Left ventricle myocardium inferior (tissue), 1 donor: ENCODE measurements around the gene CDK9. TPM values are rescaled to one million over a fixed set of nuclear protein-coding genes. Genes with fewer than 3 reads are reported as not detected.

Experiments
- DNase-seq: peaks from one replicate; pipeline ENCODE4 v3.0.0-alpha.2; 2020
- H3K27ac ChIP-seq: fragments of 200-600 bp; replicated peaks from 2 replicates; pipeline ENCODE4 v1.8.0; 2021
- H3K27me3 ChIP-seq: fragments of 200-600 bp; 2 replicates; pipeline ENCODE4 v1.8.0; 2021; ENCODE audit warnings: low read depth
- H3K36me3 ChIP-seq: fragments of 200-600 bp; 2 replicates; pipeline ENCODE4 v1.8.0; 2021
- H3K4me1 ChIP-seq: fragments of 200-600 bp; 2 replicates; pipeline ENCODE4 v1.8.0; 2021
- H3K4me3 ChIP-seq: fragments of 200-600 bp; 2 replicates; pipeline ENCODE4 v1.8.0; 2021; ENCODE audit warnings: mild to moderate bottlenecking, moderate library complexity
- H3K9me3 ChIP-seq: fragments of 200-600 bp; replicated peaks from 2 replicates; pipeline ENCODE4 v1.8.0; 2021
- intact Hi-C: fragments of 100-400 bp; cut with micrococcal nuclease; formaldehyde crosslinking; loops from one replicate; pipeline ENCODE4 v1.11.0; 2022
- total RNA-seq: library from RNA; stranded (reverse); fragmentation: NEBNext Ultra II Directional; extraction: Animal tissue kit (Norgen Biotek cat#: 25700); gene quantifications from one replicate; pipeline ENCODE4 v1.2.1, GENCODE V29; 2021
- TF ChIP-seq, protein P1 (sequence below): fragments of 200-600 bp; IDR thresholded peaks from 2 replicates; pipeline ENCODE4 v1.8.0; 2021; ENCODE audit warnings: antibody characterized with exemption, mild to moderate bottlenecking, borderline replicate concordance
- donor health status: DM: no; HTN: yes; CAD: no; lungs with severe emphysema.

The CDK9 gene
- total RNA-seq, 1 donor from 2014 or later: 46.4 TPM

- H3K4me1 ChIP-seq: peaks cover 36% of the 10 kb centered on the region
- no peak for DNase-seq
- H3K27ac ChIP-seq: peak overlapping the region; percentile 50
- peaks cover 96% of the 10 kb centered on the region for H3K36me3 ChIP-seq
- intact Hi-C loops: no loop called here
- TF ChIP-seq, protein P1, sequence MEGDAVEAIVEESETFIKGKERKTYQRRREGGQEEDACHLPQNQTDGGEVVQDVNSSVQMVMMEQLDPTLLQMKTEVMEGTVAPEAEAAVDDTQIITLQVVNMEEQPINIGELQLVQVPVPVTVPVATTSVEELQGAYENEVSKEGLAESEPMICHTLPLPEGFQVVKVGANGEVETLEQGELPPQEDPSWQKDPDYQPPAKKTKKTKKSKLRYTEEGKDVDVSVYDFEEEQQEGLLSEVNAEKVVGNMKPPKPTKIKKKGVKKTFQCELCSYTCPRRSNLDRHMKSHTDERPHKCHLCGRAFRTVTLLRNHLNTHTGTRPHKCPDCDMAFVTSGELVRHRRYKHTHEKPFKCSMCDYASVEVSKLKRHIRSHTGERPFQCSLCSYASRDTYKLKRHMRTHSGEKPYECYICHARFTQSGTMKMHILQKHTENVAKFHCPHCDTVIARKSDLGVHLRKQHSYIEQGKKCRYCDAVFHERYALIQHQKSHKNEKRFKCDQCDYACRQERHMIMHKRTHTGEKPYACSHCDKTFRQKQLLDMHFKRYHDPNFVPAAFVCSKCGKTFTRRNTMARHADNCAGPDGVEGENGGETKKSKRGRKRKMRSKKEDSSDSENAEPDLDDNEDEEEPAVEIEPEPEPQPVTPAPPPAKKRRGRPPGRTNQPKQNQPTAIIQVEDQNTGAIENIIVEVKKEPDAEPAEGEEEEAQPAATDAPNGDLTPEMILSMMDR: no peak
- H3K4me3 ChIP-seq: no peak overlapping the region
- no peaks in the 10 kb centered on the region for H3K9me3 ChIP-seq
- no peaks in the 10 kb centered on the region for H3K27me3 ChIP-seq
These were observed 32.1 kb downstream of the CDK9 start for GRCh38 chr9:127817881-127818434.

- peaks cover 93% of the 10 kb centered on the region for H3K36me3 ChIP-seq
- intact Hi-C loops: no loop called here
- H3K27me3 ChIP-seq: no peaks in the 10 kb centered on the region
- H3K9me3 ChIP-seq: no peaks in the 10 kb centered on the region
- TF ChIP-seq, protein P1: no peak
- no peak for DNase-seq
- H3K4me3 ChIP-seq: no peak overlapping the region
- H3K4me1 ChIP-seq: peaks cover 36% of the 10 kb centered on the region
- H3K27ac ChIP-seq: peak overlapping the region; percentile 50
These were observed 32.7 kb downstream of the CDK9 start for GRCh38 chr9:127818574-127818973.

DNA sequence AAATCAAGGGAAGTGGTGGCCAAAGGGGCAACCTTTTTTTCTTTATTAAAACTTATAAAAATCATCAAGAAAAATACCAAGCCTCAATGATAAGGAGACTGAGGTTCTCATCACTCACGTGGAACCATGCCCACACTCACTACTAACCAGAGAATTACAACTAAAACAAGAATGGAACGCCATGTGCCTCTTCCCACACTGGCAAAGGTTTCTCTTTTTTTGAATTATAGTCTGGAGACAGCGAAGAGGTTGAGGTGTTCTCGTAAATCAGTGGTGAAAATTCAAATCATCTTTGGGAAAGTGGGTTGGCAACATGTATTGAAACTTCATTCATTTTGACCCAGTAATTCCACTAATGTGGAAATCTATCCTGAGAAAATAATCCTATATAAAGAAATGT lies 36.3 kb downstream of the CDK9 start:
- no peak overlapping the region for H3K27ac ChIP-seq
- peaks cover 36% of the 10 kb centered on the region for H3K4me1 ChIP-seq
- H3K36me3 ChIP-seq: peaks cover 91% of the 10 kb centered on the region
- TF ChIP-seq, protein P1: no peak
- no peak for DNase-seq
- H3K4me3 ChIP-seq: no peak overlapping the region
- H3K9me3 ChIP-seq: no peaks in the 10 kb centered on the region
- H3K27me3 ChIP-seq: no peaks in the 10 kb centered on the region
- intact Hi-C loops: no loop called here

DNA sequence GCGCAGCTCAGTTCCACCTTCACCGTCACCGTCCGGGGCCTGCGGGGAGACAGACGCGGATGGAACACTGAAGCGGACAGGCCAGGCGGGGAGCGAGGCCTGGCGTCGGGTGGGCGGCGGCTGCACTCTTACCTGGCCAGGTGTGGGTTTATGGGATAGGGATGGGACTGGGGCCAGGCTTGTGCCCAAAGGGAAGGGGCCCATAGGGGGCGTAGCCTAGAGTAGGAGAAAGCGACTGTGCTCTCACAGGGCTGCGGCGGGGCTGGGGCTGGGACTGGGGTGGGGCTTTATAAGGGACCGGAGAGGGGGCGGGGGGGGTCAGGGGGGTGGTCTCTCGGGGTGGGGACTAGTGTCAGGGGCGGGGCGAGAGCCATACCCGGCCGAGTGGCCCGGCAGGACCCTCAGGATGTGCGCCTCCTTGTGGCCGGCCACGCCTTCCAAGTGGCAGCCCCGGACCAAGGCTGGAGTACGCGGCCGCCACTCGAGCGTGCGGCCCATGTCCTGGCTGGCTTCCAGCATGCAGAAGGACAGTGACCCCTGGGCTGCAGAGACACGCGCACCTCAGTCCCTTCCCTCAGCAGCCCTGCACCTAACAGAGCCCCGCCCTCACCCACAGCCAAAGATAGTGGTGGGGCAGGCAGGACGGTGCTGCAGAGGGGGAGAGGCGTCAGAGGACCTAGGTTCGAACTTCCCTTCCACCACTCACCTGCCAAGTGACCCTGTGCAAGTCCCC lies 39.7 kb downstream of the CDK9 start:
- no peaks in the 10 kb centered on the region for H3K27me3 ChIP-seq
- intact Hi-C loops: no loop called here
- H3K4me1 ChIP-seq: peaks cover 54% of the 10 kb centered on the region
- H3K36me3 ChIP-seq: peaks cover 63% of the 10 kb centered on the region
- peak overlapping the region; percentile 12 for H3K4me3 ChIP-seq
- TF ChIP-seq, protein P1: peak; percentile 57
- H3K27ac ChIP-seq: peak overlapping the region; percentile 97
- H3K9me3 ChIP-seq: no peaks in the 10 kb centered on the region
- DNase-seq: peak; percentile 58

- no peaks in the 10 kb centered on the region for H3K27me3 ChIP-seq
- H3K9me3 ChIP-seq: no peaks in the 10 kb centered on the region
- H3K36me3 ChIP-seq: peaks cover 54% of the 10 kb centered on the region
- intact Hi-C loops: no loop called here
- H3K4me3 ChIP-seq: no peak overlapping the region
- TF ChIP-seq, protein P1: no peak
- DNase-seq: no peak
- peaks cover 63% of the 10 kb centered on the region for H3K4me1 ChIP-seq
- H3K27ac ChIP-seq: peak overlapping the region; percentile 97
These were observed 40.5 kb downstream of the CDK9 start for GRCh38 chr9:127826253-127826913.
